ENCODE measurements around the gene TBC1D22A. TPM values are rescaled to one million over a fixed set of nuclear protein-coding genes. Genes with fewer than 3 reads are reported as not detected.

The TBC1D22A gene
- total and polyA plus RNA-seq, 10 of the 15 experiments (the other 5 are each of a cell fraction or from before 2014, with no cell fraction given) = 0.63 to 44.7 (median 27.4) TPM

GRCh38 chr22:46737105-46737975 is 25.1 kb upstream of the TBC1D22A start (continued):
- TF ChIP-seq, protein P1, sequence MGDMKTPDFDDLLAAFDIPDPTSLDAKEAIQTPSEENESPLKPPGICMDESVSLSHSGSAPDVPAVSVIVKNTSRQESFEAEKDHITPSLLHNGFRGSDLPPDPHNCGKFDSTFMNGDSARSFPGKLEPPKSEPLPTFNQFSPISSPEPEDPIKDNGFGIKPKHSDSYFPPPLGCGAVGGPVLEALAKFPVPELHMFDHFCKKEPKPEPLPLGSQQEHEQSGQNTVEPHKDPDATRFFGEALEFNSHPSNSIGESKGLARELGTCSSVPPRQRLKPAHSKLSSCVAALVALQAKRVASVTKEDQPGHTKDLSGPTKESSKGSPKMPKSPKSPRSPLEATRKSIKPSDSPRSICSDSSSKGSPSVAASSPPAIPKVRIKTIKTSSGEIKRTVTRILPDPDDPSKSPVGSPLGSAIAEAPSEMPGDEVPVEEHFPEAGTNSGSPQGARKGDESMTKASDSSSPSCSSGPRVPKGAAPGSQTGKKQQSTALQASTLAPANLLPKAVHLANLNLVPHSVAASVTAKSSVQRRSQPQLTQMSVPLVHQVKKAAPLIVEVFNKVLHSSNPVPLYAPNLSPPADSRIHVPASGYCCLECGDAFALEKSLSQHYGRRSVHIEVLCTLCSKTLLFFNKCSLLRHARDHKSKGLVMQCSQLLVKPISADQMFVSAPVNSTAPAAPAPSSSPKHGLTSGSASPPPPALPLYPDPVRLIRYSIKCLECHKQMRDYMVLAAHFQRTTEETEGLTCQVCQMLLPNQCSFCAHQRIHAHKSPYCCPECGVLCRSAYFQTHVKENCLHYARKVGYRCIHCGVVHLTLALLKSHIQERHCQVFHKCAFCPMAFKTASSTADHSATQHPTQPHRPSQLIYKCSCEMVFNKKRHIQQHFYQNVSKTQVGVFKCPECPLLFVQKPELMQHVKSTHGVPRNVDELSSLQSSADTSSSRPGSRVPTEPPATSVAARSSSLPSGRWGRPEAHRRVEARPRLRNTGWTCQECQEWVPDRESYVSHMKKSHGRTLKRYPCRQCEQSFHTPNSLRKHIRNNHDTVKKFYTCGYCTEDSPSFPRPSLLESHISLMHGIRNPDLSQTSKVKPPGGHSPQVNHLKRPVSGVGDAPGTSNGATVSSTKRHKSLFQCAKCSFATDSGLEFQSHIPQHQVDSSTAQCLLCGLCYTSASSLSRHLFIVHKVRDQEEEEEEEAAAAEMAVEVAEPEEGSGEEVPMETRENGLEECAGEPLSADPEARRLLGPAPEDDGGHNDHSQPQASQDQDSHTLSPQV (IDR thresholded peaks at IDR 0.05) = no peak
- TF ChIP-seq BACH1 (IDR thresholded peaks at IDR 0.05; ENCODE audit: borderline replicate concordance) = no peak
- TF ChIP-seq TCF12 (IDR thresholded peaks at IDR 0.05; ENCODE audit: low read depth, low read length) = no peak
- TF ChIP-seq NBN (IDR thresholded peaks at IDR 0.05) = peak; percentile 56; the same call in 1 of the 2 replicates
- no peak for TF ChIP-seq TCF3 (IDR thresholded peaks at IDR 0.05; ENCODE audit: borderline replicate concordance, insufficient read depth, low read depth, low read length)
- no peak for TF ChIP-seq KDM1A (IDR thresholded peaks at IDR 0.05; ENCODE audit: borderline replicate concordance)
- TF ChIP-seq IKZF1 (conservative IDR thresholded peaks at IDR 0.05) = peak; percentile 75
- TF ChIP-seq, protein P2, sequence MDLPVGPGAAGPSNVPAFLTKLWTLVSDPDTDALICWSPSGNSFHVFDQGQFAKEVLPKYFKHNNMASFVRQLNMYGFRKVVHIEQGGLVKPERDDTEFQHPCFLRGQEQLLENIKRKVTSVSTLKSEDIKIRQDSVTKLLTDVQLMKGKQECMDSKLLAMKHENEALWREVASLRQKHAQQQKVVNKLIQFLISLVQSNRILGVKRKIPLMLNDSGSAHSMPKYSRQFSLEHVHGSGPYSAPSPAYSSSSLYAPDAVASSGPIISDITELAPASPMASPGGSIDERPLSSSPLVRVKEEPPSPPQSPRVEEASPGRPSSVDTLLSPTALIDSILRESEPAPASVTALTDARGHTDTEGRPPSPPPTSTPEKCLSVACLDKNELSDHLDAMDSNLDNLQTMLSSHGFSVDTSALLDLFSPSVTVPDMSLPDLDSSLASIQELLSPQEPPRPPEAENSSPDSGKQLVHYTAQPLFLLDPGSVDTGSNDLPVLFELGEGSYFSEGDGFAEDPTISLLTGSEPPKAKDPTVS (IDR thresholded peaks at IDR 0.05; ENCODE audit: low read depth, low read length) = no peak
- TF ChIP-seq MXI1 (IDR thresholded peaks at IDR 0.05; ENCODE audit: low read depth, low read length) = 0 out of 2 replicates have a peak, but pooled peaks have one; percentile 40

Data from GM12878 (cell line).